ENCODE data around the gene PAX2.

DNA sequence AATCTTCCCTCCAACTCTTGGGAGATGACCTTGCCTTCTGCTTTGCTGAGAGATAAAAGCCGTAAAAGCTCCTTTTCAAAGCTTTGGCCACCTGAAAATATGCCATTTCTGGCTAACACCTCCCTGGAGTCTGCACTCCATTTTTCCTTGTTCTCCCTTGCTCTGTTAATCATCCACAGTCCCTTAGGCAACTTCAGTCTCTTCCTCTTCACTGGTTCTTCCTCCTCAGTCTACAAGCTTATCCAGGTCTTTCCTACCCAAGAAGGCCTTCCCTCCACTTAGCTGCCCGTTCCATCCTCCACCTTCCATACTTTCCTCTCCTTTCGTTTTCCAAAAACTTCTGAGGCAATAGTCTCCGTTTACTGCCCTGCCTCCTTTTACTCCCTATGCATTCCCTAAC is 30.5 kb downstream of the PAX2 start:
- TF ChIP-seq, protein P1, sequence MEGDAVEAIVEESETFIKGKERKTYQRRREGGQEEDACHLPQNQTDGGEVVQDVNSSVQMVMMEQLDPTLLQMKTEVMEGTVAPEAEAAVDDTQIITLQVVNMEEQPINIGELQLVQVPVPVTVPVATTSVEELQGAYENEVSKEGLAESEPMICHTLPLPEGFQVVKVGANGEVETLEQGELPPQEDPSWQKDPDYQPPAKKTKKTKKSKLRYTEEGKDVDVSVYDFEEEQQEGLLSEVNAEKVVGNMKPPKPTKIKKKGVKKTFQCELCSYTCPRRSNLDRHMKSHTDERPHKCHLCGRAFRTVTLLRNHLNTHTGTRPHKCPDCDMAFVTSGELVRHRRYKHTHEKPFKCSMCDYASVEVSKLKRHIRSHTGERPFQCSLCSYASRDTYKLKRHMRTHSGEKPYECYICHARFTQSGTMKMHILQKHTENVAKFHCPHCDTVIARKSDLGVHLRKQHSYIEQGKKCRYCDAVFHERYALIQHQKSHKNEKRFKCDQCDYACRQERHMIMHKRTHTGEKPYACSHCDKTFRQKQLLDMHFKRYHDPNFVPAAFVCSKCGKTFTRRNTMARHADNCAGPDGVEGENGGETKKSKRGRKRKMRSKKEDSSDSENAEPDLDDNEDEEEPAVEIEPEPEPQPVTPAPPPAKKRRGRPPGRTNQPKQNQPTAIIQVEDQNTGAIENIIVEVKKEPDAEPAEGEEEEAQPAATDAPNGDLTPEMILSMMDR (IDR thresholded peaks at IDR 0.05; ENCODE audit: low read length), result no peak
- TF ChIP-seq EZH2 (optimal IDR thresholded peaks at IDR 0.05; ENCODE audit: low read depth, low read length), result no peak
- TF ChIP-seq EZH2phosphoT487 (IDR thresholded peaks at IDR 0.05; ENCODE audit: low read length), result no peak
